Measurements from ENCODE around the gene INPP5J. TPM values are rescaled to one million over a fixed set of nuclear protein-coding genes. Genes with fewer than 3 reads are reported as not detected.
A peak's percentile ranks its signal among the peaks of the same experiment; 100 is the strongest.

The INPP5J gene
- total and polyA plus RNA-seq, 2 experiments from 2014 or later, result 3.4 to 5.6 TPM

DNA sequence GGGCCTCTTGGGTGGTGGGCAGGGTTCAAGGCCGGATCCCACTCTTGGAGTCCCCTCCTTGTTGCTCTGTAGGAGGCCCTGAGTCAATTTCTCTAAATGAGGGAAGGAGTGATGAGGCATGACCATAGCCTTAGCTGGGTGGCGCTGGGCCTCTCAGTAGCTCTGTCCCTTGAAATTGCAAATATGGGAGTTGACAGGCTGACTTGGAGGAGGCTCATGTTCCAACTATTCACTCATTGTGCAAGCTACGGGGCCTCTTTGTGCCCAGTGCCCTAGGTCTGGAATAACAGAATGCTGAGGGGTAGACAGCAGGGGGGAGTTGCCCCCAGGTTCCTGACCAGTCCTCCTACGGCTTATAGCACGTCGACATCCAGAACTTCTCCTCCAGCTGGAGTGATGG is 23.4 kb upstream of the INPP5J start:
- WGBS (ENCODE audit: low lambda C conversion rate, missing lambda C conversion rate), result 90% methylated on average over 6 of the region's 6 CpGs
- H3K79me2 ChIP-seq, result no peaks in the 10 kb centered on the region
- TF ChIP-seq EZH2phosphoT487 (IDR thresholded peaks at IDR 0.05; ENCODE audit: low read depth, severe bottlenecking, unreplicated experiment), result no peak
- no peaks in the 10 kb centered on the region for H3K9me3 ChIP-seq (ENCODE audit: low read depth)
- peaks cover 13% of the 10 kb centered on the region for H3K4me1 ChIP-seq (ENCODE audit: insufficient read depth)
- no peaks in the 10 kb centered on the region for H4K20me1 ChIP-seq (ENCODE audit: insufficient read depth, poor library complexity, severe bottlenecking)
- H3K36me3 ChIP-seq (replicated peaks; ENCODE audit: insufficient read depth, low read depth), result no peaks in the 10 kb centered on the region
- H3K27me3 ChIP-seq, result no peaks in the 10 kb centered on the region
- no peak overlapping the region for H3K4me3 ChIP-seq
- H3K27ac ChIP-seq, result peak overlapping the region; percentile 66
- H3K4me2 ChIP-seq, result no peak overlapping the region
- H2AFZ ChIP-seq, result no peak overlapping the region
- peak; percentile 13 for DNase-seq (ENCODE audit: low spot score)
- H3K9me2 ChIP-seq (replicated peaks; ENCODE audit: insufficient read depth), result no peaks in the 10 kb centered on the region

DNA sequence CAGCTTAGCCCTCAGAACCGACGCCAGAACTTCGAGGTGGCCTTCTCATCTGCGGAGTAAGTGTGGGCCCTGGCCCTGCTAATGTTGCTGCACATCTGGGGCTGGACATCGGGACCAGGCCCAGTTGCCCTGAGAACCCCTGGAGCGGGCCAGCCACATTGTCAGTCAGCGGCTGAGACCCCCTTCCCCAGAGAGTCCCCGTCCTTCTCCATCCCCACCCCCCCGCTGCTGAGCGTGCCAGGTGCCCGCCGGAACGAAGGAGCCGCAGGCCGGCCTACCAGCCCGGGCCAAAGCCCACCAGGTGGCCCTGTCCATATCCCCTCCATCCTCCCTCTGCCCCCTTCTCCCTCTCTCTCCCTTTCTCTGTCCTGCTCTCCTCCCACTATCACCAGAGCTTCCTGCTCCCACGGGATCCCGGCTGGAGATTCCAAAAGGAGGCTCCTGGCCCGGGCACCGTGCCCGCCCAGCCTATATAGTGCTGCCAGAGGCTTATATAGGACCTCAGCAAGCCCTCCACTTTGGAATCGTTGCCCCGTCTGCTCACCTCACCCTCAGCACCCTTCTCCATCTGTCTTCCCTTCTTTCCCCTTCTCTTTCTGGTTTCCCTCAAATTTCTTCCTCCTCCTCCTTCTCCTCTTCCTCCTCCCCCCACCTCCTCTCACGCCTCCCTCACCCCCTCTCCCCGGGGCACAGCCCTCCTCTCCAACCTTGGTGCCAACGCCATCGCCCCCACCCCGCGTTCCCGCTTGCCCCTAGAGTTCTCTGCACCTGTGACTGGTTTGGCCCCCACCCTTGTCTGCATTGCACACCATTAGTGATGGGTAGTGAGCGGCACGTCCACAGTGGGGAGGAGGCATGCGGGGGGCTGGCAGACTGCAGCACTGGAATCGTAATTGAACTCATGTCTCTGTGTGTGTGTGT is 22.7 kb upstream of the INPP5J start:
- H3K27me3 ChIP-seq, result no peaks in the 10 kb centered on the region
- TF ChIP-seq, protein P1, sequence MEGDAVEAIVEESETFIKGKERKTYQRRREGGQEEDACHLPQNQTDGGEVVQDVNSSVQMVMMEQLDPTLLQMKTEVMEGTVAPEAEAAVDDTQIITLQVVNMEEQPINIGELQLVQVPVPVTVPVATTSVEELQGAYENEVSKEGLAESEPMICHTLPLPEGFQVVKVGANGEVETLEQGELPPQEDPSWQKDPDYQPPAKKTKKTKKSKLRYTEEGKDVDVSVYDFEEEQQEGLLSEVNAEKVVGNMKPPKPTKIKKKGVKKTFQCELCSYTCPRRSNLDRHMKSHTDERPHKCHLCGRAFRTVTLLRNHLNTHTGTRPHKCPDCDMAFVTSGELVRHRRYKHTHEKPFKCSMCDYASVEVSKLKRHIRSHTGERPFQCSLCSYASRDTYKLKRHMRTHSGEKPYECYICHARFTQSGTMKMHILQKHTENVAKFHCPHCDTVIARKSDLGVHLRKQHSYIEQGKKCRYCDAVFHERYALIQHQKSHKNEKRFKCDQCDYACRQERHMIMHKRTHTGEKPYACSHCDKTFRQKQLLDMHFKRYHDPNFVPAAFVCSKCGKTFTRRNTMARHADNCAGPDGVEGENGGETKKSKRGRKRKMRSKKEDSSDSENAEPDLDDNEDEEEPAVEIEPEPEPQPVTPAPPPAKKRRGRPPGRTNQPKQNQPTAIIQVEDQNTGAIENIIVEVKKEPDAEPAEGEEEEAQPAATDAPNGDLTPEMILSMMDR (IDR thresholded peaks at IDR 0.05; ENCODE audit: poor library complexity), result no peak
- TF ChIP-seq EZH2phosphoT487 (IDR thresholded peaks at IDR 0.05; ENCODE audit: low read depth, severe bottlenecking, unreplicated experiment) (no peak), EZH2 (IDR thresholded peaks at IDR 0.05; ENCODE audit: borderline replicate concordance) (no peak)
- H2AFZ ChIP-seq, result no peak overlapping the region
- no peak overlapping the region for H3K4me3 ChIP-seq
- H3K4me2 ChIP-seq, result no peak overlapping the region
- H3K9me2 ChIP-seq (replicated peaks; ENCODE audit: insufficient read depth), result no peaks in the 10 kb centered on the region
- no peaks in the 10 kb centered on the region for H3K9me3 ChIP-seq (ENCODE audit: low read depth)
- no peak for DNase-seq (ENCODE audit: low spot score)
- WGBS (ENCODE audit: low lambda C conversion rate, missing lambda C conversion rate), result 97% methylated on average over 29 of the region's 34 CpGs
- peaks cover 13% of the 10 kb centered on the region for H3K4me1 ChIP-seq (ENCODE audit: insufficient read depth)
- H3K36me3 ChIP-seq (replicated peaks; ENCODE audit: insufficient read depth, low read depth), result no peaks in the 10 kb centered on the region
- no peaks in the 10 kb centered on the region for H4K20me1 ChIP-seq (ENCODE audit: insufficient read depth, poor library complexity, severe bottlenecking)
- peak overlapping the region; percentile 66 for H3K27ac ChIP-seq
- H3K79me2 ChIP-seq, result no peaks in the 10 kb centered on the region

DNA sequence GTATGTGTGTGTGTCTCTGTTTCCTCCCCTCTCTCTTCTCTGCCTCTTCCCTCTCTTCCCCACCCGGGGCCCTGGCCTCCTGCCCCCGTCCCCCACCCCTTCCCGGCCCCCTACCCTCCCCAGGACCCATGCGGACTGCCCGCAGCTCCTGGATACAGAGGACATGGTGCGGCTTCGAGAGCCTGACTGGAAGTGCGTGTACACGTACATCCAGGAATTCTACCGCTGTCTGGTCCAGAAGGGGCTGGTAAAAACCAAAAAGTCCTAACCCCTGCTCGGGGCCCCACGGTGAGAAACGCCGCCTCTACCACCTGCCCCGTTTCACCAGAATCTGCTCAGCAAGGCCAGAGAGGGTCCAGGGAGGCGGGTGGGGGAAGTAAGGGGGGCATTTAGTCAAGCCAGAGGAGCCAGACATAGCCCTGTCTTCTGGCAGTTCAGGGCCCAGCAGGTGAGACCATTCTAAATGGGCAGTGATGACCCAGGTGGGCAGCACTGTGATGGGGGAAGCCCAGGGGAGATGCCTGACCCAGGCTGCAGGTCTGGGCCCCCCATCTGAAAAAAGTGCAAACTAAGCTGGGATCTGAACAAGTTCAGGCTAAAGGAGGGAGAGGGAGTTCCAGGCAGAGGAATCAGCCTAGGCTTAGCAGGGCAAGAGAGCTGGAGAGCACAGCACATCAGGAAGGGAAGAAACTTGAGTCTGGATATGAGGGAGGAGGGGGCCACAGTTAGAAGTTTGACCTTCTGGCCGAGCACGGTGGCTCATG is 21.8 kb upstream of the INPP5J start:
- H4K20me1 ChIP-seq (ENCODE audit: insufficient read depth, poor library complexity, severe bottlenecking), result no peaks in the 10 kb centered on the region
- 97% methylated on average over 16 of the region's 18 CpGs for WGBS (ENCODE audit: low lambda C conversion rate, missing lambda C conversion rate)
- DNase-seq (ENCODE audit: low spot score), result no peak
- H3K27me3 ChIP-seq, result no peaks in the 10 kb centered on the region
- no peaks in the 10 kb centered on the region for H3K9me2 ChIP-seq (replicated peaks; ENCODE audit: insufficient read depth)
- H3K9me3 ChIP-seq (ENCODE audit: low read depth), result no peaks in the 10 kb centered on the region
- H3K4me2 ChIP-seq, result no peak overlapping the region
- TF ChIP-seq, protein P1 (IDR thresholded peaks at IDR 0.05; ENCODE audit: poor library complexity), result no peak
- TF ChIP-seq EZH2 (IDR thresholded peaks at IDR 0.05; ENCODE audit: borderline replicate concordance) (no peak), EZH2phosphoT487 (IDR thresholded peaks at IDR 0.05; ENCODE audit: low read depth, severe bottlenecking, unreplicated experiment) (no peak)
- H2AFZ ChIP-seq, result no peak overlapping the region
- no peaks in the 10 kb centered on the region for H3K79me2 ChIP-seq
- H3K27ac ChIP-seq, result peak overlapping the region; percentile 88
- no peaks in the 10 kb centered on the region for H3K36me3 ChIP-seq (replicated peaks; ENCODE audit: insufficient read depth, low read depth)
- no peak overlapping the region for H3K4me3 ChIP-seq
- peaks cover 13% of the 10 kb centered on the region for H3K4me1 ChIP-seq (ENCODE audit: insufficient read depth)

All from hepatocyte (in vitro differentiated cells).